ENCODE measurements around the gene SGO2. TPM values are rescaled to one million over a fixed set of nuclear protein-coding genes. Genes with fewer than 3 reads are reported as not detected.
"Not testable (repeated sequence)": the region's sequence is repeated elsewhere in the genome, so short reads cannot be mapped to it uniquely, and the experiment has no call there.

The SGO2 gene
- total RNA-seq, 2 experiments from 2014 or later, result 49.9 to 56.7 TPM

DNA sequence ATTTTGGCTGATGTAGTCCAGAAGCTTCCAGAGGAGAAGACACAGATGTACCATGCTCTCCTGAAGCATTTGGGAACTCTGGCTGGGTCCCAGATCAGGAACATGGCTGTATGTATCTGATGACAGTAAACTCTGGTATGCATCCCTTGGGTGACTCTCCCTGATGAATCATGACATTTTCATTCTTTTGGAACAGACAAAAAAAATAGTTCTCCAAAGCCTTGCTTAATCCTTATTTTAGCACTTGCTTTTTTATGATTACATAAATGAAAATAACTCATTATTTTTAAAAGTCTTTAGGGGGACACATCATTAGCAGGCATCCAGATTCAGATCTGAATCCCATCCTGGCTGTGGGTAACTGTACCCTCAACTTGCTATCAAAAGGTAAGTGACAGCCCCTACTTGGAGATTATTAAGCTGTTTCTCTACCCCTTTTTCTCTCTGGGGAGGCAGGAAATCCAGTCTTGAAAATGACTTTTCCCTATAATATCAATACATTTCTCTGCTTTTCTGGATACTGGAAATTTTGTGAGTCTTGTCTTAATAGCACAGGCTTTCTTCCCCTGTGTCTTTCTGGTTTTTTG is 83.1 kb downstream of the SGO2 start:
- Mint-ChIP-seq H3K27ac (no peak overlapping the region), H3K4me1 (peaks cover 2% of the 10 kb centered on the region), H3K36me3 (ENCODE audit: low read depth) (no peaks in the 10 kb centered on the region), H3K4me3 (no peak overlapping the region), H3K9me3 (ENCODE audit: low read depth) (no peaks in the 10 kb centered on the region), H3K27me3 (peaks cover 7% of the 10 kb centered on the region)
- ATAC-seq (no peak), DNase-seq (no peak)
- intact Hi-C loops (cut with DNase I, micrococcal nuclease), result no loop called here
- ChIA-PET POLR2A (no interaction called here), CTCF (no interaction called here)

DNA sequence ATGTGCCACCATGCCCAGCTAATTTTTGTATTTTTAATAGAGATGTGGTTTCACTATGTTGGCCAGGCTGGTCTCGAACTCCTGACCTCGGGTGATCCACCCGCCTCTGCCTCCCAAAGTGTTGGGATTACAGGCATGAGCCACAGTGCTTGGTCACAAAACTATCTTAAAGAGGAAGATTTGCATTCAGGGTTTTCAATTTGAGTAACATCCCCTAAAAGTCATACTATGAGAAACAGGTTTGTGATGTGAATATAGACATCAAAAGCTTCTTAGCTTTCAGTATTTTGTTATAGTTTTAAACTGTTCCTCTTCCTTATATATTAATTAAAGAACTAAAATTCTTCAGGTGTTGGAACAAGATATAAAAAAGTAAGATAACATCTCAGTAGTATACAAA is 84.2 kb downstream of the SGO2 start:
- CTCF ChIA-PET, result interaction anchor here (0.6 kb wide), 1 partner anchor 34 kb away, joined by 3 read pairs; no protein-coding TSS in a partner anchor
- not testable (repeated sequence) for H3K27me3 Mint-ChIP-seq; H3K4me1 Mint-ChIP-seq; H3K9me3 Mint-ChIP-seq (ENCODE audit: low read depth); H3K36me3 Mint-ChIP-seq (ENCODE audit: low read depth); H3K4me3 Mint-ChIP-seq; H3K27ac Mint-ChIP-seq
- intact Hi-C loops (cut with DNase I, micrococcal nuclease), result loop anchor here in 1 of 2 experiments (5.0 kb wide), 1 partner anchor 92 kb away; no protein-coding TSS in a partner anchor
- ATAC-seq, result peak; percentile 84
- POLR2A ChIA-PET, result interaction anchor here (0.6 kb wide), 1 partner anchor 12 kb away, joined by 3 read pairs; no protein-coding TSS in a partner anchor
- peak; percentile 31 for DNase-seq

DNA sequence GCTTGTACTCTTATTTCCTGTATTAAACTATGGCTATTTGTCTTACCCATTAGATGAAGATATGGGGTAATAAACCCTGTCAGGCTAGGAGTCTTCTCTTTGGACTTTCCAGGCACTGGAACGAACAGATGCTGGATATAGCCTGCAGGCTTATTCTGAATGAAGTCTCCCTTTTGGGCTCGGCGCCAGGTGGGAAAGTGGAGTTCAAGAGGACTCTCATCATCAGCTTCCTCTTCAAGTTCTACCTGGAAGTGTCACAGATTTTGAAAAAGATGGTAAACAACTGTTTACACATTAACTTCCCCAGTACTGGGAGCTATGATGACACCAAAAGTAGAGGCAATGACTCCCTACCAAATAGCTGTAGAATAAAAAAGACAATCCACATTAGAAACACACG is 87.7 kb downstream of the SGO2 start:
- intact Hi-C loops (cut with DNase I, micrococcal nuclease), result loop anchor here in 1 of 2 experiments (5.0 kb wide), 1 partner anchor 89 kb away; no protein-coding TSS in a partner anchor
- POLR2A ChIA-PET, result no interaction called here
- peaks cover 10% of the 10 kb centered on the region for H3K27me3 Mint-ChIP-seq

DNA sequence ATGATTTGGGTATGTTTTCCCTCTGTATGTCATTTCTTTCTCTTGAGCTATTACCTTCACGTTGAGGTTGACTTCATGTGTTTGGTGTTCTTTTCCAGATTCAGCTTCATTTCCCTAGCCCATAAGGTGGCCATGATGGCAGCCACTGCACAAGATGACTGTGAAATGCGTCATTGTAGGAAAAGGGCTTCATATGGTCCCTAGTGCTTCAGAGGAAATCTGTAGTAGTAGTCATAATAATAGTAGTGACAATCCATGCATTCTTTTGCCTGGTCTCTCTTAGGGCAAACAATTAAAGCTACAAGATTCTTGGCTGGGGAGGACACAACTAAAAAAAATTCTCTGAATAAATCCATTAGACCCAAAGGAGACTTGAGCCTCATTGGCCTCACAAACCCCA is 88.2 kb downstream of the SGO2 start:
- CTCF ChIA-PET, result interaction anchor here (0.6 to 1.2 kb wide), 3 partner anchors 12 to 628 kb away, joined by 3 to 4 read pairs (median 3); no protein-coding TSS in a partner anchor
- Mint-ChIP-seq H3K36me3 (ENCODE audit: low read depth) (no peaks in the 10 kb centered on the region), H3K27ac (no peak overlapping the region), H3K9me3 (ENCODE audit: low read depth) (no peaks in the 10 kb centered on the region), H3K27me3 (peaks cover 9% of the 10 kb centered on the region), H3K4me3 (no peak overlapping the region), H3K4me1 (peaks cover 17% of the 10 kb centered on the region)
- peak; percentile 46 for ATAC-seq
- intact Hi-C loops (cut with DNase I, micrococcal nuclease), result loop anchor here in 1 of 2 experiments (5.0 kb wide), 1 partner anchor 88 kb away; no protein-coding TSS in a partner anchor
- POLR2A ChIA-PET, result no interaction called here
- DNase-seq, result peak; percentile 17

More for the DNA sequence above, 87.7 kb downstream of the SGO2 start:
- Mint-ChIP-seq H3K4me3 (no peak overlapping the region), H3K36me3 (ENCODE audit: low read depth) (no peaks in the 10 kb centered on the region), H3K4me1 (peaks cover 16% of the 10 kb centered on the region), H3K9me3 (ENCODE audit: low read depth) (no peaks in the 10 kb centered on the region), H3K27ac (no peak overlapping the region)
- ATAC-seq (no peak), DNase-seq (no peak)
- CTCF ChIA-PET, result interaction anchor here (0.6 to 1.2 kb wide), 3 partner anchors 11 to 628 kb away, joined by 3 to 4 read pairs (median 3); no protein-coding TSS in a partner anchor

DNA sequence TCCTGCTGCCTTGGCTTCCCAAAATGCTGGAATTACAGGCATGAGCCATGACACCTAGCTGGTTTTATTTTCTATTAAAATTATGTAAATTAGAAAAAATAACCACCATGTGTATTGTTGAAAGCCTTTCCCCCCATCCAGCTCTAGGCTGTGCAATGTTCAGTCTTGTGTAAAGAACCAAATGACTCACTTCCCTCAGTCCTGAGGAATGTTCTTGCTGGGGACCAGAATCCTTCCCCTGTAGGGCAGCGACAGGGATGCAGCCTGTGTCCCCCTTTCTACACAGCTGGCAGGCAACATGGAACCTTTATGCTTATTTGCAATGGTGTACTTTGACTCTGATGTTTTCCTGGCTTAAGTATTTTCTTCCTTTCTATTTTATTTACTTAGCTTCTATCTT is 89.2 kb downstream of the SGO2 start:
- H3K9me3 Mint-ChIP-seq (ENCODE audit: low read depth), result no peaks in the 10 kb centered on the region
- H3K27ac Mint-ChIP-seq, result no peak overlapping the region
- intact Hi-C loops (cut with DNase I, micrococcal nuclease), result no loop called here
- H3K4me3 Mint-ChIP-seq, result no peak overlapping the region
- H3K36me3 Mint-ChIP-seq (ENCODE audit: low read depth), result no peaks in the 10 kb centered on the region
- ATAC-seq, result no peak
- H3K27me3 Mint-ChIP-seq, result peaks cover 11% of the 10 kb centered on the region
- no peak for DNase-seq
- peaks cover 15% of the 10 kb centered on the region for H3K4me1 Mint-ChIP-seq
- CTCF ChIA-PET, result no interaction called here
- POLR2A ChIA-PET, result no interaction called here

DNA sequence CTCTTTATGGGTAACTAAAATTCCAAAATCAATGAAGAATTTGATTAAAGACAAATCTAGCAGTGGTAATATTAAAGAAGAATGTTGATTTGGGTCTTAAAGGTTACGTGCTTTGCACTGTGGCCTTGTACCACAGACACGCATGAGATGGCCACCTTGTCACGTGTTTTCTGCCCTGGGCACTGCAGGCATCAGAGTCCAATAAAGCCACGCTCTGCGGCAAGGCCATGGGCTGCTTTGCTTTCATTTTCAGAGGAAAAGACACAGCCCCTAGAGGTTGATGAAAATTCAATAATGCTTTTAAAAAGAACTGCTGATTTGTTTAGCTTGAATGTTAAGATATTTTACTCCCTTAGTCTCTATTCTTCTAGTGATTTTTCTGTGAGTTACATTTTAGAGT is 90.2 kb downstream of the SGO2 start:
- Mint-ChIP-seq H3K4me3 (no peak overlapping the region), H3K4me1 (peaks cover 15% of the 10 kb centered on the region), H3K9me3 (ENCODE audit: low read depth) (no peaks in the 10 kb centered on the region), H3K27me3 (peaks cover 11% of the 10 kb centered on the region), H3K36me3 (ENCODE audit: low read depth) (no peaks in the 10 kb centered on the region), H3K27ac (no peak overlapping the region)
- CTCF ChIA-PET, result interaction anchor here (0.9 to 1.8 kb wide), 3 partner anchors 10 to 89 kb away, joined by 5 to 6 read pairs (median 6); no protein-coding TSS in a partner anchor
- POLR2A ChIA-PET, result no interaction called here
- DNase-seq, result no peak
- intact Hi-C loops (cut with DNase I, micrococcal nuclease), result no loop called here
- ATAC-seq, result no peak

DNA sequence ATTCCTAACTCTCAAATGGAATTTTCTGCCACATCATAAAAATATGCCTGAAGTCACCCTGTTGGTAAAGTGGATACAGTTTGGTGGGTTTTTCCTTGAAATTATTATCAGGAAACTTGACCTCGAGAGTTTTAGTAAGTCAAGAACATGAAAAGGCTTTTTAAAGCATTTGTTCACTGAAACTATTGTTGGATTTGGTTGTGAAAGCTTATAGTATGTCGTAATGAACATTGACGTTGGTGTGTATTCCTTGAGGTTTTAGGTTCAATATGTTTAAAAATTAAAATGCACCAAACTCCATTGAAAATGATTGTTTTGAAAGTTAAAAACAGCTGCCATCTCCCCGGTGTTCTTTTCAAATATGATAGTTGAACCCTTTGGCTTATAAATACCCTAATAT is 90.6 kb downstream of the SGO2 start:
- Mint-ChIP-seq H3K27me3 (peaks cover 11% of the 10 kb centered on the region), H3K4me3 (no peak overlapping the region), H3K9me3 (ENCODE audit: low read depth) (no peaks in the 10 kb centered on the region), H3K27ac (no peak overlapping the region), H3K36me3 (ENCODE audit: low read depth) (no peaks in the 10 kb centered on the region), H3K4me1 (peaks cover 15% of the 10 kb centered on the region)
- ChIA-PET CTCF (interaction anchor here (0.9 to 1.8 kb wide), 3 partner anchors 10 to 88 kb away, joined by 5 to 6 read pairs (median 6); no protein-coding TSS in a partner anchor), POLR2A (no interaction called here)
- no peak for ATAC-seq
- no peak for DNase-seq
- intact Hi-C loops (cut with DNase I, micrococcal nuclease), result no loop called here

DNA sequence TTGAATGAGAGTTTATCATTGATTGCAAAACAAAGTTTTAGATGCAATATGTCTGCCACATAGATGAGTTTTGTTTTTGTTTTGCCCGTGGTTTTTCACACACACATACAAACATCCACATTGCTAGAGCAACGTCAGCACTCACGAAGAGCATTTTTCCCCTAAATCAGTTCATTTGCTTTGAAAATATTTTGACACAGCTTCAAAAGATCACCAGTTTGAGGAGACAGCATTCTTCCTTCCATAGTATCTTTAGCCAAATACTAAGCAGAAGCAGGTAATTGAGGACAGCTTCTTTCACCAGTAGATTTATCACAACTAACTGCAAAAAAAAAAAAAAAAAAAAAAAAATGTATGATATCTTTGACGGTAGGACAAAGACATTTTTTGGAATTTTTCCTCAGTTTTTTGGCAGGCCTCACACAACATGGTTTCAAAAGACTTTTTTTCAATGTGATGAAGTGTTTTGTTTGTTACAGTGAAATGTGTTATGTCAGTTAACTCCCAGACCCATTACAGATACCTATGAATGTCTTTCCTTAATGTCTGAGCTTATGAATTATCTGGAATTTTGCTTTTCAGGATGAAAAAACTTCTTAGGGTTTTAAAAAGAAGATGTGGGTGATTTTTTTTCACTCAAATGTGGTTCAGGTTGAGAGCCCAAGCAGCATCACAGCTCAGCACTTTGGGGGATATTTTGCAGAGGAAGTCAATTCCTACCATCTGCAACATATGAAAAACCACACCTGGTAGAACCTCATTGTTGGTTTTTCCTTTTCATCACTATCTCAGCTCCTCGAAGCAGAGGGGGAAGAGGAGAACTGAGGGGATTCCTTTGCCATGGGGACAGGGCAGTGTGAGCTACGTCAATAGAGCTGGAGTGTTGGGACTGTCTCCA is 91.4 kb downstream of the SGO2 start:
- ChIA-PET CTCF (interaction anchor here (0.8 to 1.8 kb wide), 4 partner anchors 9 to 191 kb away, joined by 3 to 6 read pairs (median 4); no protein-coding TSS in a partner anchor), POLR2A (interaction anchor here (0.7 kb wide), 1 partner anchor 18 kb away, joined by 4 read pairs; no protein-coding TSS in a partner anchor)
- DNase-seq (no peak), ATAC-seq (no peak)
- Mint-ChIP-seq H3K36me3 (ENCODE audit: low read depth) (no peaks in the 10 kb centered on the region), H3K27ac (no peak overlapping the region), H3K4me3 (no peak overlapping the region), H3K9me3 (ENCODE audit: low read depth) (no peaks in the 10 kb centered on the region), H3K27me3 (peaks cover 11% of the 10 kb centered on the region), H3K4me1 (peaks cover 18% of the 10 kb centered on the region)
- intact Hi-C loops (cut with DNase I, micrococcal nuclease), result no loop called here

DNA sequence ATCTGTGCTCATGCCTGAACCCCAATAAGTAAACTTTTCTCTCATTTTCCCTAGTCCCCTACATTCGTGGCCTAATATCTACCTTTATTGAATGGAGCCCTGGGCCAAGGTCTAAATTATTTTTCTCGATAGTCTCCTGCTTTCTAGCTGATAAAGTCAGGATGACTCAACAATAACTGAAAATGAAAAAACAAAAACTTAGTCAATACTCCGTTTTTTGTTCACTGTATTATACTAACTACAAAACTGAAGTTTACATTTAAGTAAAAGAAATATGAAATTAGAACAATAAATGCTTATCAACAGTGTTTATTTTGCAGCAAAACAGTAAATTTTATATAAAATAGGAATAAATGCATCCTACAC is 92.0 kb downstream of the SGO2 start:
- CTCF ChIA-PET, result interaction anchor here (0.7 to 1.0 kb wide), 3 partner anchors 118 to 717 kb away, joined by 3 read pairs; no protein-coding TSS in a partner anchor
- intact Hi-C loops (cut with DNase I, micrococcal nuclease), result no loop called here
- no peaks in the 10 kb centered on the region for H3K36me3 Mint-ChIP-seq (ENCODE audit: low read depth)
- no peak for ATAC-seq
- H3K9me3 Mint-ChIP-seq (ENCODE audit: low read depth), result no peaks in the 10 kb centered on the region
- peaks cover 18% of the 10 kb centered on the region for H3K4me1 Mint-ChIP-seq
- DNase-seq, result no peak
- no peak overlapping the region for H3K4me3 Mint-ChIP-seq
- H3K27ac Mint-ChIP-seq, result no peak overlapping the region
- peaks cover 9% of the 10 kb centered on the region for H3K27me3 Mint-ChIP-seq
- POLR2A ChIA-PET, result interaction anchor here (0.7 kb wide), 1 partner anchor 19 kb away, joined by 4 read pairs; no protein-coding TSS in a partner anchor

DNA sequence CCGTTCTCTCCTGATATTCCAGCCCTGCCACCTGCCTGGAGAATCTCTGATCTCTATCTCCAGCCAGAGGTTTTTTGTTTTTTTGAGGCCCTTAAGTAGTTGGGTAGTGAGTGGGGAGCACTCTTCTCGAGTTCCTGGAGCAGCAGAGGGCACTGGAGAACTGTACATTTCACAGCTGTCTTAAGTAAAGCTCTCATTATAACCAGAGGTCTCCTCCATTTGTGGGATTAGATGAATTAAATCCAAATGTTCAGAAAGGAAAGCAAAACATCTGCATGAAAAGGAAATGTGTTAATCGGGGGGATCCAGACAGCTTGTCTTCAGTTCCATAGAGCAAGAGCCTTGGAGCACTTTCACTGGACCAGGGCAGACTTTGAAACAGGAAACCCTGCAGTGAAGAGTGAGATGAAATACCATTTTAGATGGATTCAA is 92.6 kb downstream of the SGO2 start:
- Mint-ChIP-seq H3K4me3 (no peak overlapping the region), H3K36me3 (ENCODE audit: low read depth) (no peaks in the 10 kb centered on the region), H3K9me3 (ENCODE audit: low read depth) (no peaks in the 10 kb centered on the region), H3K4me1 (peaks cover 18% of the 10 kb centered on the region), H3K27me3 (peaks cover 9% of the 10 kb centered on the region), H3K27ac (no peak overlapping the region)
- intact Hi-C loops (cut with DNase I, micrococcal nuclease), result no loop called here
- CTCF ChIA-PET, result interaction anchor here (0.7 to 1.0 kb wide), 2 partner anchors 11 to 717 kb away, joined by 3 read pairs; no protein-coding TSS in a partner anchor
- POLR2A ChIA-PET, result no interaction called here
- DNase-seq (peak; percentile 40), ATAC-seq (peak; percentile 60)

DNA sequence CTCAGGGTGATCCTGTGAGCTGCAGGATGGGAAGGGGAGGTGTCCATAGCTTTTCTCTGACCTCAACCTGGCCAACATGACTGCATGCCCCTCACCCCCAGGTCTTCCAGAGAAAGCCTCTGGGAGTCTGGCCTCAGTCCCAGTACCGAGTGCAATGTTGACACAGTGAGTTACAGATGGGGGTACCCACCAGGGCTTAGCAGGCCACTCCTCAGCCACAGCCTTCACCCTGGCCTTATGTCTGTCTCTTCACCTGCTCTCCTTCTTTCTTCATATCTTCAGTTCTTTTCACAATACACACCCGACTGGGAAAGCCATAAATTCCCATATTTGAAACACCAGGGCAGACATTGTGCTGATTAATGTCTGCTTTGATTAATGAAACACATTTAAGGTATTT is 93.3 kb downstream of the SGO2 start:
- CTCF ChIA-PET, result interaction anchor here (1.0 kb wide), 1 partner anchor 11 kb away, joined by 3 read pairs; no protein-coding TSS in a partner anchor
- intact Hi-C loops (cut with DNase I, micrococcal nuclease), result no loop called here
- peaks cover 6% of the 10 kb centered on the region for H3K27me3 Mint-ChIP-seq
- no peaks in the 10 kb centered on the region for H3K9me3 Mint-ChIP-seq (ENCODE audit: low read depth)
- no peak overlapping the region for H3K4me3 Mint-ChIP-seq
- POLR2A ChIA-PET, result no interaction called here
- DNase-seq, result no peak
- H3K4me1 Mint-ChIP-seq, result peaks cover 18% of the 10 kb centered on the region
- no peak for ATAC-seq
- H3K36me3 Mint-ChIP-seq (ENCODE audit: low read depth), result no peaks in the 10 kb centered on the region
- no peak overlapping the region for H3K27ac Mint-ChIP-seq

Measured in activated CD4-positive, alpha-beta T cell treated with anti-CD3 and anti-CD28 coated beads for 36 hours (primary cell).